B cell (primary cell): ENCODE data around the gene KCNK1.

ENCODE experiments used
- EZH2 ChIP-seq: IDR thresholded peaks from 2 replicates; pipeline ENCODE4 v1.6.1; 2012; ENCODE audit warnings: borderline replicate concordance, low read depth, mild to moderate bottlenecking, moderate library complexity, low read length; ENCODE audit not compliant: insufficient read depth, poor library complexity, severe bottlenecking
- TF ChIP-seq, protein P1 (sequence below): fragments of 200-600 bp; IDR thresholded peaks from one replicate; pipeline ENCODE4 v1.8.0; 2022; ENCODE audit warnings: antibody characterized with exemption, mild to moderate bottlenecking

- TF ChIP-seq, protein P1, sequence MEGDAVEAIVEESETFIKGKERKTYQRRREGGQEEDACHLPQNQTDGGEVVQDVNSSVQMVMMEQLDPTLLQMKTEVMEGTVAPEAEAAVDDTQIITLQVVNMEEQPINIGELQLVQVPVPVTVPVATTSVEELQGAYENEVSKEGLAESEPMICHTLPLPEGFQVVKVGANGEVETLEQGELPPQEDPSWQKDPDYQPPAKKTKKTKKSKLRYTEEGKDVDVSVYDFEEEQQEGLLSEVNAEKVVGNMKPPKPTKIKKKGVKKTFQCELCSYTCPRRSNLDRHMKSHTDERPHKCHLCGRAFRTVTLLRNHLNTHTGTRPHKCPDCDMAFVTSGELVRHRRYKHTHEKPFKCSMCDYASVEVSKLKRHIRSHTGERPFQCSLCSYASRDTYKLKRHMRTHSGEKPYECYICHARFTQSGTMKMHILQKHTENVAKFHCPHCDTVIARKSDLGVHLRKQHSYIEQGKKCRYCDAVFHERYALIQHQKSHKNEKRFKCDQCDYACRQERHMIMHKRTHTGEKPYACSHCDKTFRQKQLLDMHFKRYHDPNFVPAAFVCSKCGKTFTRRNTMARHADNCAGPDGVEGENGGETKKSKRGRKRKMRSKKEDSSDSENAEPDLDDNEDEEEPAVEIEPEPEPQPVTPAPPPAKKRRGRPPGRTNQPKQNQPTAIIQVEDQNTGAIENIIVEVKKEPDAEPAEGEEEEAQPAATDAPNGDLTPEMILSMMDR, result no peak
- no peak for TF ChIP-seq EZH2
These were observed 43.2 kb upstream of the KCNK1 start for GRCh38 chr1:233570706-233571105.
